Skeletal muscle satellite cell (primary cell): ENCODE measurements around the gene ACP3.
"Not testable (repeated sequence)": the region's sequence is repeated elsewhere in the genome, so short reads cannot be mapped to it uniquely, and the experiment has no call there.

Experiments used
- H3K27me3 ChIP-seq: 2 replicates; pipeline ENCODE4 v1.7.0; 2013; ENCODE audit warnings: low read length; ENCODE audit not compliant: control insufficient read depth, insufficient read depth
- H3K36me3 ChIP-seq: 2 replicates; pipeline ENCODE4 v1.7.0; 2013; ENCODE audit warnings: mild to moderate bottlenecking, control low read depth, low read length; ENCODE audit not compliant: insufficient read depth
- H3K4me1 ChIP-seq: 2 replicates; pipeline ENCODE4 v1.7.0; 2013; ENCODE audit warnings: low read length; ENCODE audit not compliant: control insufficient read depth, insufficient read depth
- H3K4me2 ChIP-seq: 2 replicates; pipeline ENCODE4 v1.7.0; 2013; ENCODE audit warnings: mild to moderate bottlenecking, low read length
- H3K4me3 ChIP-seq: 2 replicates; pipeline ENCODE4 v1.7.0; 2013; ENCODE audit warnings: low read length
- H3K9ac ChIP-seq: 2 replicates; pipeline ENCODE4 v1.7.0; 2013; ENCODE audit warnings: mild to moderate bottlenecking, low read depth, low read length, moderate library complexity
- H3K9me3 ChIP-seq: replicated peaks from 2 replicates; pipeline ENCODE4 v1.7.0; 2013; ENCODE audit warnings: mild to moderate bottlenecking, control low read depth, low read length

ACP3 gene

DNA sequence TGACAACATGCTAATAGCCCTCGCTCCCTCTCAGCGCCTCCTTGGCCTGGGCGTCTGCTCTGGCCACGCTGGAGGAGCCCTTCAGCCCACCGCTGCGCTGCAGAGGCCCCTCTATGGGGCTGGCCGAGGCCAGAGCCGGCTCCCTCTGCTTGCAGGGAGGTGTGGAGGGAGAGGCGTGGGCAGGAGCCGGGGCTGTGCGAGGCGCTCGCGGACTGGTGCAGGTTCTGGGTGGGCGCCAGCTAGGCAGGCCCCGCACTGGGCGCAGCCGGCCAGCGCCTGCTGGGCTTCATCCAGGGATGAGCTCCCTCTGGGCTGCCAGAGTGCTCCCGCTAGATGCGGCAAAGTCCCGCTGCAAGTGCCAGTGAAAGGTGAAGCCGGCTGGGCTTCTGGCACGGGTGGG lies 79.0 kb downstream of the ACP3 start:
- H3K9me3 ChIP-seq: no peaks in the 10 kb centered on the region
- no peaks in the 10 kb centered on the region for H3K36me3 ChIP-seq
- no peaks in the 10 kb centered on the region for H3K4me1 ChIP-seq
- H3K4me2 ChIP-seq: no peak overlapping the region
- H3K9ac ChIP-seq: no peak overlapping the region
- H3K4me3 ChIP-seq: no peak overlapping the region
- H3K27me3 ChIP-seq: peaks cover under 1% of the 10 kb centered on the region

DNA sequence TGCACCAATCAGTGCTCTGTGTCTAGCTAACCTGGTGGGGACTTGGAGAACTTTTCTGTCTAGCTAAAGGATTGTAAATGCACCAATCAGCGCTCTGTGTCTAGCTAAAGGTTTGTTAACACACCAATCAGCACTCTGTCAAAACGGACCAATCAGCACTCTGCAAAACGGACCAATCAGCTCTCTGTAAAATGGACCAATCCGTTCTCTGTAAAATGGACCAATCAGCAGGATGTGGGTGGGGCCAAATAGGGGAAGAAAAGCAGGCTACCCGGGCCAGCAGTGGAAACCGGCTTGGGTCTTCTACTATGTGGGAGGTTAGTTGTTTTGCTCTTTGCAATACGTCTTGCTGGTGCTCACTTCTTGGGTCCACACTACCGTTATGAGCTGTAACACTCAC lies 79.6 kb downstream of the ACP3 start:
- not testable (repeated sequence) for H3K9me3 ChIP-seq, H3K4me2 ChIP-seq, H3K9ac ChIP-seq, H3K4me1 ChIP-seq, H3K4me3 ChIP-seq, H3K27me3 ChIP-seq, H3K36me3 ChIP-seq

DNA sequence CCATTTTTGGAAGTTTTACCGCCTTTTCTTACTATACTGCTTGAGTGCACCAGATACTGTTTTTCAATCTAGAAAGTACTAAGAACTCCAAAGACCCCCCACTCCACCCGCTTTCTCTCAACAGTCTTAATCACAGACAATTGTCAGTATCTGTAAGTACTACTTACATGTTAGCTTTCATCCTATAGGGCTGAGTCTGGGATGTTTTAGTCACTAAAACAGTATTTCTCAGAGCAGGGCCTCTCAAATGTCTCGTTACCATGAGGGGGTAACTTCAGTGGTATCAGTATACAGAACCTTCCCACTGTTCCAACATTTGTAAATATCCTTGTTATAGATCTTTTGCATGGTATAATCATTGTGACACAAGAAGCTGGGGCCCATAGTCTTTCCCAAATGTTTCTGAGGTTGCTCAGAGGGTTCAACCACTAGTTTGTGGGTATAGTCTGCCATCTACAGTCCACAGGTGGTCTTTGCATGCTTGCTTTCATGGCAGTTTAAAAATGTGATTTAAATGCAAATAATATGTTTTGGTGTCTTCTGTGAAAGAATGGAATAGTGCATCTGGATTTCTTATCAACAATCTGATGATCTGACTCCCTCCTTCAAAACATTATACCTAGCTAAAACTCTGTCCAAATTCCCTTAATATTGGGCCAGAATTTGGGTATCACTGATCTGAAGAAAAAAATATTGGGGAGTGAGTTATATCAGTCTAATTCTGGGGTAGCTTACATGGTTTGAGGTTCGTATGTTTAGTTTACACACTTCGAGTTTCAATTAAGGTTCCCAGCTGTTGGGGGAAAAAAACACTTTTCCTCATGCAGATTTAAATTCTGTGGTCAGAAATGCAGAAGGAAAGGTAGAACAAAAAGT lies 82.1 kb downstream of the ACP3 start:
- Histone ChIP-seq H3K9me3 (no peaks in the 10 kb centered on the region), H3K4me2 (no peak overlapping the region)

DNA sequence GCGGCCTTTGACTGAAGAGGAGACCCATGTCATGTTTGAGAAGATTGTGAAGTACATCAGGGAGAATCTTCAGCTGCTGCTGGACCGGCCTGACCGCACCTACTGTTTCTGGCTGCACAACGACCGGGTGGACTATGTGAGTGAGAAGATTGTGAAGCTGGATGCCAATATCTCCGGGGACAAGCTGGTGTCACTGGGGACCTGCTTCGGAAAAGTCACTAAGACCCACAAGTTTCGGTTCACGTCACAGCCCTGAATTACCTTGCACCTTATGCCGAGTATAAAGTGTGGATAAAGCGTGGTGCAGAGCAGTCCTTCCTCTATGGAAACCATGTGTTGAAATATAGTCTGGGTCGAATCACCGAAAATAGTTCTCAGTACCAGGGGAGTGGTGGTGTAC lies 84.0 kb downstream of the ACP3 start:
- Histone ChIP-seq H3K27me3 (peaks cover 8% of the 10 kb centered on the region), H3K4me2 (no peak overlapping the region), H3K36me3 (no peaks in the 10 kb centered on the region), H3K4me1 (no peaks in the 10 kb centered on the region), H3K9me3 (no peaks in the 10 kb centered on the region), H3K9ac (no peak overlapping the region), H3K4me3 (no peak overlapping the region)

More for the DNA sequence above, 82.1 kb downstream of the ACP3 start:
- Histone ChIP-seq H3K9ac (no peak overlapping the region), H3K36me3 (no peaks in the 10 kb centered on the region), H3K4me1 (no peaks in the 10 kb centered on the region), H3K27me3 (peaks cover 8% of the 10 kb centered on the region), H3K4me3 (no peak overlapping the region)

DNA sequence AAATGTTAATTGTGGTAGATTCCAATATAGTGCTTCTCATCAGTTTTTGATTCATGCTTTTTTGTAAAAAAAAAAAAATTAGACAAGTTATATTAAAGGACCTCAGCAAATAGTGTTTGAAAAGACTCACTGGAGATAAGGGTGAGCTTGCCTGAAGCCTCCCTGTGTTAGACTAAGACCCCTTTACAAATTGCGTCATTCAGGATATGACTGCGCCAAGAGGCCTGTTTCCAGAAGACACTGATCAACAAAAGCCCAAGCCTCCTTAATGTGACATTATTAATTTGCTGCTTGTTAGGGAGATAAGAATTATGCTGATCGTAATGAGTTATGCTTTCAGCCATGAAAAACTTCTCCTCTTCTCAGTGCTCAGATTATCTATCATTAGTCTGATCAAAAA lies 87.1 kb downstream of the ACP3 start:
- H3K9me3 ChIP-seq: no peaks in the 10 kb centered on the region
- H3K27me3 ChIP-seq: peaks cover 11% of the 10 kb centered on the region
- H3K4me2 ChIP-seq: no peak overlapping the region
- no peaks in the 10 kb centered on the region for H3K36me3 ChIP-seq
- H3K9ac ChIP-seq: no peak overlapping the region
- no peak overlapping the region for H3K4me3 ChIP-seq
- no peaks in the 10 kb centered on the region for H3K4me1 ChIP-seq

DNA sequence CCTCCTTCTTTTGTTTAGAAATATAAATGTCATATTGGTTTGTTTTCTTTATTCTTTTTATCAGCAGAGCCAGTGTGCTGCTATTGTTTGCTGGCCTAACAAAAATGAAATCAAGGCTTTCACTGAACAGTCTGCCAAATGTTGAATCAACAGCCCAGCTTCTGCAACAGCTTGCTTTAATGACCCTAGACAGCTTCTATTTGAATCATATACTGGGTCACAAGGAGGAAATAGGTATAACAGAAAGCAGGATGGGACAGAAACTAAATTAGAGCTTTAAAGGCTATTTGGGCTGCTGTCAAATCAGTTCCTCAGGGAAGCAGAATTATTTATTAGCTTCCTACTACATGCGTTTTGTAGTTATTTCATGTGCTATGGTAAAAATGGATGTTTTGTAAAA lies 88.0 kb downstream of the ACP3 start:
- H3K4me3 ChIP-seq: no peak overlapping the region
- H3K4me2 ChIP-seq: no peak overlapping the region
- peaks cover 11% of the 10 kb centered on the region for H3K27me3 ChIP-seq
- no peaks in the 10 kb centered on the region for H3K4me1 ChIP-seq
- H3K9ac ChIP-seq: no peak overlapping the region
- H3K9me3 ChIP-seq: no peaks in the 10 kb centered on the region
- no peaks in the 10 kb centered on the region for H3K36me3 ChIP-seq

DNA sequence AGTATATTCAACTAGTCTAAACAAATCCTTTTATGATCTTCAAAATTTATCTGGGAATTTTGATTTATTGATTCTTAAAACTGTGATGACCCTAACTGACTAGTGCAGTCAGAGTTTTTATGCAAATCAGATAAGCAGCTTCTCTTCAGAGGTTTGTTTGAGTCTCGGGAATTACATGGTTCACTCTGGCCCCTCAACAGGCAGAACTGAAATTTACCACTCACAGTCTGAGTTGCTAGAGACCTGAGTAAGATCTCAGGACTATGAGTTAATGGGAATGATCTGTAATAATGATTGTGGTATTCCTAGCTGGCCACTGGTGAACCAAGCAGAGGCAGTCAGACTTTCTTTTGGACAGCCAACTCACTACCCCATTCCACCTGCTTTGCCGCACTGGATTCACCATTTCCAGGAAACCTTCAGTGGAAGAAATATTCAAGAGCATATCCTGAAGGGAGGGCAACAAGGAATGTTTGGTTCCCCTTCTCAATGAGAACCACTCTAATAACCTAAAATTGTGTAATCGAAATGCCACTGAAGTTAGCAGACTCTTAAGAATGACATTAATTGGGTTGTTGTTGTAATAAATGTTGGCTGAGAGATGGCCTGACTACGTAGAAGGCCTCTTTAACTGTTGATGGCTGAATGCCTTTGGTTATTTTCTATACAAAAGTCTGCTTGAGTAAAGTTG lies 88.5 kb downstream of the ACP3 start:
- Histone ChIP-seq H3K9me3 (no peaks in the 10 kb centered on the region), H3K27me3 (peaks cover 11% of the 10 kb centered on the region), H3K4me1 (no peaks in the 10 kb centered on the region), H3K4me2 (no peak overlapping the region), H3K36me3 (no peaks in the 10 kb centered on the region), H3K4me3 (no peak overlapping the region), H3K9ac (no peak overlapping the region)

DNA sequence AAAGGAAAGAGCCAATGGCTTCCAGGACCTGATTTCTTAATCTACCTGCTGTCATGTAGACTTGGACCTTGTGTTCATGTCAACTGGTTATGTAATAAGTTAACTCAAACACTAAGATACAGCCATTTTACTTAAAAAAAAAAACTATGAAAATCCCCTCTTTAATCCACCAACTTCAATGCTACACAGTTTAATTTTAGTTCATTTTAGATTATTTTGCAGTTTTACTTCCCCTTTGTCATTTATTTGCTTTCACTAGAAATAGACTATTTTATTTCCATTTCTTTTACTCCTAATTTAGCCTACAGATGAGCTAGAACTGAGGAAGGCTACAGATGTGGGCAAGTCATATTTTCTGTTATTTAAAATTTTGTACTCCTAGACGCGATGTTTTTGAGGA lies 89.4 kb downstream of the ACP3 start:
- Histone ChIP-seq H3K4me2 (no peak overlapping the region), H3K4me3 (no peak overlapping the region), H3K27me3 (peaks cover 7% of the 10 kb centered on the region), H3K9me3 (no peaks in the 10 kb centered on the region), H3K9ac (no peak overlapping the region), H3K4me1 (no peaks in the 10 kb centered on the region), H3K36me3 (no peaks in the 10 kb centered on the region)

DNA sequence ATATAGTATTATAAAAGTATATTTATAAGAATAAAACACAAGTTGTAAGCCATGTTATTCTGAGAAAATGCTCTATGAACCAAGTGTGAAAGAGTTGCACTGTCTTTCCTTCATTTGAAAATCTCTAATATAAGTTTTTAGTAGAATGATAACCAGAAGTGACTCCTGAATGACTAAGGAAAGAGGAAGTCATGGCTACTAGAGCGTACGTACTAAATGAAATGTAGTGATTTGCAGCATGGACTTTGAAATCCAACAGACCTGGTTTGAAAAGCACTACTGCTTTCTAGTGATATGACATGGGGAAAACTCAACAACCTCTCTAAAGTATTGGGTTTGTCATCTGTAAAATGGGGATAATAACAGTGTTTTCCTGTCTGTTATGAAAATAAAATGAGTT lies 89.8 kb downstream of the ACP3 start:
- Histone ChIP-seq H3K9ac (no peak overlapping the region), H3K4me1 (no peaks in the 10 kb centered on the region), H3K4me2 (no peak overlapping the region), H3K9me3 (no peaks in the 10 kb centered on the region), H3K27me3 (peaks cover 6% of the 10 kb centered on the region), H3K4me3 (no peak overlapping the region), H3K36me3 (no peaks in the 10 kb centered on the region)
